GM12878 (cell line): ENCODE results near the gene DST. TPM values are rescaled to one million over a fixed set of nuclear protein-coding genes. Genes with fewer than 3 reads are reported as not detected.

Source experiments
- ATAC-seq: fragments of 200-7000 bp; cut with Tn5 transposase; 3 replicates; pipeline ENCODE4 v1.9.1; 2020; ENCODE audit warnings: mild to moderate bottlenecking, moderate library complexity
- BruUV-seq: library from RNA; stranded (reverse); fragments of 400-500 nt; replicated peaks from 2 replicates; lab custom pipeline; 2021; lab: Mats Ljungman, UMichigan
- CTCF ChIA-PET: fragments of 300-600 bp; sonication (Branson Sonifier 250); formaldehyde crosslinking; extraction: SDS; loops from one replicate; lab custom pipeline; 2021; ENCODE audit warnings: inconsistent platforms; lab: Yijun Ruan, JAX
- POLR2A ChIA-PET: fragments of 350-600 bp; formaldehyde crosslinking; extraction: SDS; loops from one replicate; lab custom pipeline; 2021; ENCODE audit warnings: inconsistent platforms; lab: Charles Lee
- RAD21 ChIA-PET: fragments of 300-600 bp; sonication (Branson Sonifier 250); formaldehyde crosslinking; loops from one replicate; lab custom pipeline; 2023; ENCODE audit warnings: antibody characterized with exemption; ENCODE audit not compliant: unreplicated experiment; lab: Charles Lee
- SMC1A ChIA-PET: fragments of 300-600 bp; sonication (Branson Sonifier 250); formaldehyde crosslinking; loops from one replicate; lab custom pipeline; 2023; ENCODE audit not compliant: unreplicated experiment, uncharacterized antibody; lab: Charles Lee
- DNase-seq: peaks from one replicate; pipeline ENCODE4 v3.0.0-alpha.2; 2011; ENCODE audit warnings: low read depth, low spot score
- FAIRE-seq: peaks from 3 replicates; lab custom pipeline; 2011; peaks lifted over from hg19 to GRCh38; lab: Jason Lieb, UNC
- H2AFZ ChIP-seq: 2 replicates; pipeline ENCODE4 v1.6.0; 2011; ENCODE audit warnings: low read depth, low read length, control low read depth; ENCODE audit not compliant: control insufficient read depth
- H3K27ac ChIP-seq: 2 replicates; pipeline ENCODE4 v1.5.1; 2011; ENCODE audit warnings: control low read depth; ENCODE audit not compliant: control insufficient read depth, insufficient read depth
- H3K27me3 ChIP-seq, 2 experiments: replicated peaks in 1 of 2; 2 replicates each; pipeline versions ENCODE4 v1.6.0 to v1.6.1; 2011; ENCODE audit warnings: low read length in 1 of 2; ENCODE audit not compliant: control insufficient read depth in 2 of 2, insufficient read depth in 2 of 2
- H3K36me3 ChIP-seq, 2 experiments: 2 replicates each; pipeline ENCODE4 v1.5.1; 2011; ENCODE audit warnings: low read length in 1 of 2; ENCODE audit not compliant: control insufficient read depth in 2 of 2, insufficient read depth in 2 of 2
- H3K4me1 ChIP-seq: 2 replicates; pipeline ENCODE4 v1.6.1; 2011; ENCODE audit warnings: mild to moderate bottlenecking, low read length, moderate library complexity, mixed read lengths; ENCODE audit not compliant: control insufficient read depth, insufficient read depth
- H3K4me2 ChIP-seq: 2 replicates; pipeline ENCODE4 v1.6.0; 2011; ENCODE audit warnings: control low read depth; ENCODE audit not compliant: control insufficient read depth, insufficient read depth
- H3K4me3 ChIP-seq: fragments of 200-600 bp; sonication (generic); 2 replicates; pipeline ENCODE4 v1.5.1; 2016
- H3K79me2 ChIP-seq: 2 replicates; pipeline ENCODE4 v1.6.0; 2011; ENCODE audit warnings: low read length; ENCODE audit not compliant: control insufficient read depth, insufficient read depth
- H3K9ac ChIP-seq: 2 replicates; pipeline ENCODE4 v1.8.0; 2011; ENCODE audit warnings: low read length, control low read depth, mixed read lengths; ENCODE audit not compliant: control insufficient read depth, insufficient read depth
- H3K9me3 ChIP-seq: replicated peaks from 3 replicates; pipeline ENCODE4 v1.5.1; 2011; ENCODE audit warnings: mild to moderate bottlenecking, low read length; ENCODE audit not compliant: control insufficient read depth, insufficient read depth
- H4K20me1 ChIP-seq: 2 replicates; pipeline ENCODE4 v1.6.0; 2011; ENCODE audit not compliant: control insufficient read depth, insufficient read depth
- EED ChIP-seq: sonication (generic); IDR thresholded peaks from 2 replicates; pipeline ENCODE4 v1.6.1; 2016; ENCODE audit warnings: antibody characterized with exemption, low read depth
- EP300 ChIP-seq, 2 experiments: fragments of 150-350 bp in 1 of 2; IDR thresholded peaks; 2 replicates each; pipeline ENCODE4 v1.6.1; 2011 to 2012; ENCODE audit warnings: low read depth in 2 of 2, low read length in 2 of 2, borderline replicate concordance in 1 of 2, improper control_type of control experiment in 1 of 2, inconsistent platforms in 1 of 2; ENCODE audit not compliant: control insufficient read depth in 1 of 2
- IKZF1 ChIP-seq: fragments of 450-650 bp; conservative IDR thresholded peaks from 2 replicates; pipeline ENCODE4 v1.6.1; 2017; ENCODE audit warnings: antibody characterized with exemption, mild to moderate bottlenecking
- MYC ChIP-seq: IDR thresholded peaks from 2 replicates; pipeline ENCODE4 v1.6.1; 2011; ENCODE audit warnings: mild to moderate bottlenecking, low read length, moderate library complexity, inconsistent platforms; ENCODE audit not compliant: insufficient read depth, insufficient replicate concordance, insufficient read length, severe bottlenecking
- NFYB ChIP-seq: IDR thresholded peaks from 2 replicates; pipeline ENCODE4 v1.6.1; 2011; ENCODE audit warnings: low read depth, mild to moderate bottlenecking, low read length, improper control_type of control experiment, moderate library complexity; ENCODE audit not compliant: insufficient read depth
- PAX8 ChIP-seq: fragments of 450-650 bp; IDR thresholded peaks from 2 replicates; pipeline ENCODE4 v1.6.1; 2017; ENCODE audit warnings: mild to moderate bottlenecking, moderate library complexity
- SREBF1 ChIP-seq: IDR thresholded peaks from 2 replicates; pipeline ENCODE4 v1.6.1; 2012; ENCODE audit warnings: mild to moderate bottlenecking, low read length
- SUZ12 ChIP-seq: fragments of 200-600 bp; sonication (generic); IDR thresholded peaks from one replicate; pipeline ENCODE4 v1.6.1; 2018; ENCODE audit warnings: antibody characterized with exemption, mild to moderate bottlenecking; ENCODE audit not compliant: unreplicated experiment
- TCF12 ChIP-seq: IDR thresholded peaks from 2 replicates; pipeline ENCODE4 v1.6.1; 2011; ENCODE audit warnings: low read depth, mild to moderate bottlenecking, low read length
- WGBS: methylation state at CpG from one replicate; pipeline ENCODE4 v1.1.6; 2016; ENCODE audit warnings: low lambda C conversion rate; ENCODE audit not compliant: insufficient replicate concordance, insufficient coverage; ENCODE audit errors: missing lambda C conversion rate; 5-methylcytosine and 5-hydroxymethylcytosine counted together
- in situ Hi-C: fragments of 300-500 bp; cut with MboI; formaldehyde crosslinking; loops from 9 replicates; pipeline ENCODE4 v1.14.3; 2018; ENCODE audit warnings: mixed read lengths
- intact Hi-C: fragments of 100-400 bp; cut with micrococcal nuclease; formaldehyde crosslinking; loops from one replicate; pipeline ENCODE4 v1.14.2; 2022; ENCODE audit not compliant: unreplicated experiment
- polyA plus RNA-seq, 11 experiments: library from polyadenylated mRNA; depleted of rRNA in 4 of 11; unstranded in 6 of 11; stranded (reverse) in 5 of 11; fragments of >200 nt; fragmentation: Nextera tagmentation in 4 of 11; fragmentation: Illumina TruSeq in 1 of 11; extraction: Ambion mirVana in 4 of 11; extraction: Trizol in 1 of 11; gene quantifications; 1 replicate in 1 of 11; 2 replicates in 10 of 11; pipeline versions ENCODE4 v1.2.1 to v1.2.3, GENCODE V29; 2011 to 2016; ENCODE audit warnings: inconsistent platforms in 2 of 11, missing spikeins in 2 of 11, low read depth in 1 of 11
- total RNA-seq, 4 experiments: library from RNA; depleted of rRNA in 3 of 4; stranded (reverse); fragments of >200 nt in 3 of 4; fragmentation: Illumina TruSeq in 1 of 4; extraction: Trizol in 1 of 4; gene quantifications; 2 replicates each; pipeline versions ENCODE4 v1.2.1 to v1.2.3, GENCODE V29; 2013 to 2021
- TF ChIP-seq, protein P1 (sequence below): fragments of 450-650 bp; IDR thresholded peaks from 2 replicates; pipeline ENCODE4 v1.6.1; 2016; ENCODE audit warnings: mild to moderate bottlenecking

The DST gene
- total and polyA plus RNA-seq, 10 of the 15 experiments (the other 5 are each of a cell fraction or from before 2014, with no cell fraction given): 32.1 to 156 (median 75.0) TPM

DNA sequence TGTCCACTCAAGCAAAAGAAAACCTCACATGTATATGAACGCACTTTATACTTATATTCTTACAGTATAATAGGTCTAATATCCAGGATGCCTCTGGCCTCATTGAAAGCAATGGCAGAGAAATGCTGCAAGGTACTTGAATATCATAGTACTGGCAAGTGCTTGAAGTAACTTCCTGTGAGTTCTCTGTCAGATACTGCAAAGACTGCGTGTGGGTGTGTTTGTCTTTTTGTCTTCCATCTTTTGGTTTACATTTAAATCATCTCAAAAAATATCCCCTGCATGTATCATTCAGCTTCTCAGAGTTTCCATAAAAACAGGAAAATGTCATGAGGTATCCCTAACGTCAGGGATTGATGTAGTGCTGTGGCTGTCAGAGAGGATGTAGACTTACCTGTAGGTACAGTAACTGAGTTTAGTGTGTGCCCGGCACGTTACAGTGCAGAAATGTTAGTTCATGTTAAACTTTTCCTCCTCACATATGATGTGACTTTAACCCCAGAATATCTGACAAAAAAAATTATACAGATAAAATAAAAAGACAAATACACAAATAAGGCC, 184.3 kb downstream of the DST start:
- FAIRE-seq (no peak), ATAC-seq (no peak), DNase-seq (no peak)
- H3K27ac ChIP-seq: no peak overlapping the region
- ChIA-PET RAD21 (no interaction called here), SMC1A (no interaction called here), CTCF (interaction anchor here (1.4 kb wide), 1 partner anchor 14 kb away, joined by 4 read pairs; no protein-coding TSS in a partner anchor), POLR2A (interaction anchor here (0.6 kb wide), 1 partner anchor 586 kb away, joined by 3 read pairs; no protein-coding TSS in a partner anchor)
- no peak for TF ChIP-seq NFYB
- TF ChIP-seq EED: no peak
- no peak for TF ChIP-seq SUZ12
- TF ChIP-seq, protein P1, sequence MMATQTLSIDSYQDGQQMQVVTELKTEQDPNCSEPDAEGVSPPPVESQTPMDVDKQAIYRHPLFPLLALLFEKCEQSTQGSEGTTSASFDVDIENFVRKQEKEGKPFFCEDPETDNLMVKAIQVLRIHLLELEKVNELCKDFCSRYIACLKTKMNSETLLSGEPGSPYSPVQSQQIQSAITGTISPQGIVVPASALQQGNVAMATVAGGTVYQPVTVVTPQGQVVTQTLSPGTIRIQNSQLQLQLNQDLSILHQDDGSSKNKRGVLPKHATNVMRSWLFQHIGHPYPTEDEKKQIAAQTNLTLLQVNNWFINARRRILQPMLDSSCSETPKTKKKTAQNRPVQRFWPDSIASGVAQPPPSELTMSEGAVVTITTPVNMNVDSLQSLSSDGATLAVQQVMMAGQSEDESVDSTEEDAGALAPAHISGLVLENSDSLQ: no peak
- TF ChIP-seq EP300 (IDR thresholded peaks at IDR 0.05; ENCODE audit: borderline replicate concordance in 1 of 2, control insufficient read depth in 1 of 2, low read depth in 2 of 2, low read length in 2 of 2): no peak
- no peak for TF ChIP-seq SREBF1
- no peak for TF ChIP-seq IKZF1
- TF ChIP-seq PAX8: no peak
- TF ChIP-seq TCF12: no peak
- no peak for TF ChIP-seq MYC
- no peaks in the 10 kb centered on the region for H4K20me1 ChIP-seq
- no peaks in the 10 kb centered on the region for H3K9me3 ChIP-seq
- intact Hi-C loops (no loop called here), in situ Hi-C loops (no loop called here)
- H2AFZ ChIP-seq: no peak overlapping the region
- peaks cover 2 to 30% of the 10 kb centered on the region in 2 experiments for H3K36me3 ChIP-seq
- H3K27me3 ChIP-seq: no peaks in the 10 kb centered on the region
- no peaks in the 10 kb centered on the region for H3K79me2 ChIP-seq
- no peaks in the 10 kb centered on the region for H3K4me1 ChIP-seq
- BruUV-seq: TSS peak; percentile 25
- WGBS: 78% methylated on average over 5 of the region's 5 CpGs
- H3K4me2 ChIP-seq: no peak overlapping the region
- H3K9ac ChIP-seq: no peak overlapping the region
- H3K4me3 ChIP-seq: no peak overlapping the region
